Lung microvascular endothelial cell (primary cell): ENCODE measurements around the gene TTI1. TPM values are rescaled to one million over a fixed set of nuclear protein-coding genes. Genes with fewer than 3 reads are reported as not detected.
A peak's percentile ranks its signal among the peaks of the same experiment; 100 is the strongest.

Experiments
- DNase-seq, 2 donors: peaks; one replicate each; pipeline versions ENCODE4 v3.0.0 to v3.0.0-alpha.2; 2010; ENCODE audit warnings: low read depth in 2 of 2
- total RNA-seq: library from RNA; depleted of rRNA; stranded (reverse); fragments of >200 nt; gene quantifications from 2 replicates; pipeline ENCODE4 v1.2.1, GENCODE V29; 2014

TTI1 gene
- total RNA-seq, 1 donor from 2014 or later = 14.7 TPM

DNA sequence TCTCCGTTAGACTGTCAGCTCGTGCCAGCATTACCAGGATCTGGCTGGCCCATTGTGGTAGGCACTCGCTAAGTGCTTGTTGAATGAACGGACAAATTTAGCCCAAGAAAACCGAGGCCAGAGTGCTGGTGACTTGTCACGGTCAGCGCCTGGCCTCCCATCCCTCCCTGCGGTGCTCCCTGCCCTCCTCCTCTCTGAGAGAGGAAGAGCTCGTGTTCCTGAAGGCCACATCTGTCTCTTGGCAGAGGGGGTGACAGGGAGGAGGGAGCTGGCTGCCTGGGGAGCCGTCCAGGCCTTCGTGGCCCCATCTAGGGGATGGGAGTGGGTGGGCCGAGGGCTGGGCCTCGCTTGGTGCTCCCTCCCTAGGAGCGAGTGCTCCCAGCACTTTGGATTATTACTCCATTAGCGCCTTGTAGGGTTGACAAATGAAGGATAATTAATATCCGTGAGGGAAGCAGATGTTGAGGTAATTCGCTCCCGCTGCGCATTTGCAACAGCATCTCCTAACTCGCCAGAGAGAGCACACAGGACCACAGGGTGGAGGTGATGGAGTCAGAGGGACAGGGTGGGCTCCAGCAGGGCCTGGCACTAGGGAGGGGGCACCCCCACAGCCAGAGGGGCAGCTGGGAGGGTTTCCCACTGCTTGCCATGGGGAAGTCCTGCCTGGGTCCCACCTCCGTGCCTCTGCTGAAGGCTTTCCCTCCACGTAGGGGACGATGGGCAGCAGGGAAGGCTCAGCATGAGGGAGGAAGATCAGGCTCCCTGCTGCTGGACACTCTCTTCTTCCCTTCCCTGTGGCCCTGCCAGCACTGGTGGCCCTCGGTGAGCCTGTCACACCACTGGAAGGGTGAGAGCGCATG lies 93.3 kb downstream of the TTI1 start:
- no peak for DNase-seq

DNA sequence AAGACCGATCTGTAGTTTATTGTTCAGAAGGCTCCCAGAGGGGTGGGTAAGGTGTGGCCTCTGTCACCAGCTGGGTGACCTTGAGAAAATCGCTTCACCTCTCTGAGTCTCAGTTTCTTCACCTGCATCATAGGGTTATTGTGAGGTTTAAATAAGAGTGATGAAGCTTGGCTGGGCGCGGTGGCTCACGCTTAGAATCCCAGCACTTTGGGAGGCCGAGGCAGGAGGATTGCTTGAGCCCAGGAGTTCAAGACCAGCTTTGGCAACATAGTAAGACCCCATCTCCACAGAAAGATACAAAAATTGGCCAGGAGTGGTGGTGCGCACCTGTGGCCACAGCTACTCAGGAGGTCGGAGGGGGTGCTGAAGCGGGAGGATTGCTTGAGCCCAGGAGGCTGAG lies 94.3 kb downstream of the TTI1 start:
- DNase-seq = no peak

DNA sequence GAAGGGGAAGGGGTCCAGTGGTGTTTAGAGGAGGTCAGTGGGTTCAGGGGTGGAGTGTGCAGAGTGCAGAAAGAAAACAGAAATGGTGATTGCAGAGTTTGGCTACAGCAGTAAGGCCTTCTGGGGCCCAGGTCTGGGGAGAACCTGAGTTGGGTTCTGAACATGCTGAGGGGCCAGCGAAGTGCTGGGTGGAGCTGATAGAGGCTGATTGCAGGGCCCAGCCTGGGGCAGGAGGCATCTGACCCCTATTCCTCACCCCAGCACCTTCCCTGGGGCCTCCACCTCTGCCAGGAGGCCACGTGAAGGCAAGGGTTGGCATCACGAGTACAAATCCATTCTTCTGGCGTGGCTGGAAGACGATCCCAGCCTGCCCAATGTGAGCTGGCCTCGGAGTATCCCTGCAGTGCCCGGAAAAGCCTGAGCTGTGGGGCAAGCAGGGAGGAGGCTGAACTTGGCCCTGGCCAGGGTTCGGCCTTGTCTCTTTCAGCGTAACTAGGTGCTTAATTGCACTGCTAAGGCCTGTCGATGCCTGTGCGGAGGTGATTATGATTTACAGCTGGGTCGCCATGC lies 95.0 kb downstream of the TTI1 start:
- DNase-seq = no peak

DNA sequence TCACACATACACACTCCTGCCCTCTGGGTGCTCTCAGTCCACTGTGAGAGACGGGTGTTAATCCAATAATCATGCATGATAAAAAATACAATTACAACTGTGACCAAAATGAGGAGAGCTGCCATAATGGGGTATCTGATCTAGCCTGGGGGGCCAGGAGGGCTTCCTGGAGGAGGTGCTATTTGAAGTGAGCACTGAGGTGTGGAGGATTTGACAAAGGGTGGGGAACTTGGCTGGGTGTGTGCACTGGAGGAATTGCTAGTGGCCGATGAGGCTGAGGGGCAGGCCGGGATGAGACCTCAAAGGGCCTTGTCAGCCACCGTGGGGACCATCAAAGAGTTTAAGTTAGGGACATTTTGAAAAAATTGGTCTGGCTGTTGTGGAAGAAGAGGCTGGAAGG lies 95.6 kb downstream of the TTI1 start:
- DNase-seq = no peak

DNA sequence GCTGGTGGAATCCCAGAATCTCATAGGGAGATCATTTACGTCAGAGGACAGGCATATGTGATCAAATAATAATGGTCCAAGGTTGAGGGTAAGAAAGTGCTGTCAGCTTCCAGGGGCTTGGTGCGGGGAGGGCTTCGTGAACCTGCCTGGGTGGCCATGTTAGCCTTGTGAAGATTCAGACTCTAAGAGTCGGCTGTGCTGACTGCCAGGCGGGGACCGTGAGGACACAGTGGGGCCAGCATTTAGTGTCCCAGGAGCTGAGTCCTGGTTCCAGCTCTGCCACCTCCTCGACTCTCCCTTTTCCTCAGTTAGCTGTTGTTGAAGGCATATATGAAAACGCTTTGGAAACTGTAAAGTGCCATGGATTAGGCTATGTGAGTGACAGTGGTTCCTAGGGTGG lies 96.8 kb downstream of the TTI1 start:
- no peak for DNase-seq

DNA sequence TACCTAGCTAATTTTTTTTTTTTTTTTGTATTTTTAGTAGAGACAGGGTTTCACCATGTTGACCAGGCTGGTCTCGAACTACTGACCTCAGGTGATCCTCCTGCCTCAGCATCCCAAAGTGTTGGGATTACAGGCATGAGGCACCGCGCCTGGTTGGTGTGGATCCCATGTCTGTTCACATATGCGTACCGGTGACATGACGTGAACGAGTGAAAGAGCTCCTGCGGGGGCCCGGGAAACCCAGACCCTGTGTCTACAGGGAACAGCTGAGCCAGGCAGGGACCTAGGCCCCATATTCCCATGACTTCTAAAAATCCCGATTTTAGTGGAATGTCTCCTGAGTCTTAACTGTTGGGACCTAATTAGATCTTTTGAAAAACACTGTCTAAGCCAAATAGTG lies 97.2 kb downstream of the TTI1 start:
- no peak for DNase-seq

DNA sequence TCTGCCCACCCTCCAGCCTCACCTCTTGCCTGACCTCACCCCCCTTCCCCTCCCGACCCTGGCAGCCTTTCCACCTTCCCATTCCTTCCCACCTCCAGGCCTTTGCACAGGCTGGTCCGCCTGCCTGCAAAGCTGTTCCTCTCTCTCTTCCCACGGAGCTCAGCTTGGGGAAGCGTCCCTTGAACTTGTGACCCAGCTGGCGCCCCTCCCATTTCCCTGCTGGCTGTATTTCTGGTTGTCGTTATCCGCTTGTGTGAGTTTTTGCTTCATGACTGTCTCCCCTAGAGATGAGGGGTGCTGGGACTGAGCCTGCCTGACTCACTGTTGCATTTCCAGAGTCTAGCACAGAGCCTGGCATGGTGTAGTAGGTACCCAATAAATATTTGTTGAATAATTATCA lies 97.8 kb downstream of the TTI1 start:
- DNase-seq = peak; percentile 18 to 31

DNA sequence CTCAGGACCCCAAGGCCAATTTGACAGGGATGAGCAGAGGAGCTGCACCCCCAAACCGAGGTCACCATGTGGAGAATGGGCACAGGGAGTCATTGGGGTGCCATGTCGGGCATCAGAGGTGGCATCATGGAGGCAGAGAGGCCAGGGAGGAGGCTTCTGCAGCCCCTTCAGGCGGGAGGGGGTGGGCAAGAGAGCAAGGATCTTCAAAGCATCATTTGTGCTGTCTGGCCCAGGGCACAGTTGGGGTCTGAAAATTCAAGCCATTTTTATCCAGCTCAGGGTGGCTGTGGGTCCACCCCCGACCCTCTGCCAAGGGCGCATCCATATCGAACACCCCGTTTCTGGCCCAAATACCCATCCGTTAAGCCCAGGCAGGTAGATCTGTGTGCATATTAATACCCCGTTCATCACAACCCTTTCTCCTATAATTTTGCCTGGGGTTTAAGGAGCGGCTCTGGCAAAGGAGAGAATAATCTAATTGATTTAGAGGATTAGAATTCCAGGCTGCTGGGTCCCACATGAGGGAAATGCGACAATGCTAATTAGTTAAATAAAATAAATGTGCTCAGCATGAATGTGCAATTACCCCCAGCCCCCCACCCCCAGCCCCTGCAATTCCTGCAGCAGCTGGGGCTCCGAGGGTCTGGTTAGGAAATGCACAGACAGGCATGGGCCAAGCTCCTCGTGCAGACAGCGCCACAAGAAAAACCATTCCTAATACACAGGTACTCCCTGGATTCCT lies 98.5 kb downstream of the TTI1 start:
- no peak for DNase-seq

DNA sequence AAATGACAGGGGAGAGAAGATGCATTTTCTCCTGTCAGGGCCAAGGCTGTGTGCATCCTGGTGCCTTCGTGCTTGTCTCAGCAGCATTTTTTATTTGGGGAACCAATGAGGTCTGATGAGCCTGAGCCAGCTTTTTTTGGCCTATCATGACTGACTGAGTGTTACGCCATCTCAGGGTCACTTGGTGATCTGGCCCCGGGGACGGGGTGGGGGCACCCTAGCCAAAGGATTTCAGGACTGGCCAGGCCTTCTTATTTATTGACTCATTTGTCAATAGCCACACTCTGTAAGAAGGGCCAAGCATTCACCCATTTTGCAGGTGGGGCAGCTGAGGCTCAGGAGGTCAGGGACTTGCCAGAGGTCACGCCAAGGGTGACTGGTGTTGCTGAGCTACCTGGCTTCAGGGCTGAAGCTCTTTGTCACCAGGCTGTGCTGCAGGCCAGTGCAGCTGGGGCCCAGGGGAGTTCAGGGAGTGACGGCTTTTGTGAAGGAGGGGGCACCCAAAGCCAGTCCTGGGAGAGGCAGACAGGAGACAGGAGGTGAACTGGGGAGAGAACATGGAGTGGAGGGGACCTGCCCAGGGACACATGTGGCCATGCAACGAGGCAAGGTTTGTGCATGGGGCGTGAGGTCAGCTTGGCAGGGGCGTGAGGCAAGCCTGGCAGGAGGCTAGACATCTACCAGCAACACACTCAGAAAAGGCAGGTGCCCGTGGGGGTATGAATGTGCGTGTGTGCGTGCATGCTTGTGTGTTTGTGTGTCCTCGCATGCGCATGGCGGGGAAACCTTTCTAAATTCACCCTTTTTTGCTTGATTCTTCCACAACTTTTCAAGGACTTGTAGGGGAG lies 99.2 kb downstream of the TTI1 start:
- DNase-seq = no peak

Other genes starting within 250 kb of the TTI1 start
- under 0.01 TPM in 2 replicates for gene VSTM2L, start 130.3 kb downstream of the TTI1 start, total RNA-seq
- gene RPRD1B, start 290 bp upstream of the TTI1 start, total RNA-seq = 10.0 and 17.5 TPM in 2 replicates
- 273 and 343 TPM in 2 replicates for gene TGM2, start 131.8 kb upstream of the TTI1 start, total RNA-seq
- under 0.01 TPM in 1 of 2 replicates, not detected in the other for gene KIAA1755, start 227.3 kb upstream of the TTI1 start, total RNA-seq